OCI-LY3 (cell line): Measurements from ENCODE around the gene GJB2.

ENCODE experiments used
- CTCF ChIP-seq: fragments of 200-600, 300-600 bp; sonication (generic); IDR thresholded peaks from 2 replicates; pipeline ENCODE4 v1.5.1; 2014; ENCODE audit warnings: antibody characterized with exemption, low read length, low read depth
- EZH2phosphoT487 ChIP-seq: fragments of 200-600 bp; shearing (Covaris generic); IDR thresholded peaks from 2 replicates; pipeline ENCODE4 v1.6.1; 2018; ENCODE audit warnings: antibody characterized with exemption, mixed run types, low read depth

- TF ChIP-seq CTCF = no peak
- no peak for TF ChIP-seq EZH2phosphoT487
Observed at GRCh38 chr13:20190076-20190475, 2.7 kb downstream of the GJB2 start.
